CD1c-positive myeloid dendritic cell (primary cell): ENCODE data around the gene NIPAL3.
"Not testable (repeated sequence)": the region's sequence is repeated elsewhere in the genome, so short reads cannot be mapped to it uniquely, and the experiment has no call there.

ENCODE experiments used
- DNase-seq: peaks from one replicate; pipeline ENCODE4 v3.0.0-alpha.2; 2016; ENCODE audit errors: extremely low spot score

NIPAL3 gene

DNA sequence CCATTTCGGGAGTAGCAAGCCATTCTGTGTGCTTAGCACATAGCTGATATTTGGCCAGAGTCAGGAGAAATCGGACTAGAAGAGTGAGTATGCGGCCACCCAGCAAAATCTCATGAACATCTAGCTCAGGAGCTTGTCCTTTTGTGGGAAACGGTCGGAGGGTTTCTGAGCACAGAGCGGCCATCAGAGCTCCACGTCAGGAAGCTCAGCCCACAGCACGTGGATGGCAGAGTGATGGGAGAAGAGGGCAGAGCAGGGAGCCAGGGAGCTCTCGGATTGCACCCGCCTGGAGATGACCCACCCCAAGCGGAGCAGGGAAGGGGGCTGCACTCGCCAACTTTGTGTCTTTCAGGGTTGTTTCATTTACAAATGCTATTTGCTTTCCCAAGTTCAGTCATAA is 100.9 kb downstream of the NIPAL3 start:
- no peak for DNase-seq

DNA sequence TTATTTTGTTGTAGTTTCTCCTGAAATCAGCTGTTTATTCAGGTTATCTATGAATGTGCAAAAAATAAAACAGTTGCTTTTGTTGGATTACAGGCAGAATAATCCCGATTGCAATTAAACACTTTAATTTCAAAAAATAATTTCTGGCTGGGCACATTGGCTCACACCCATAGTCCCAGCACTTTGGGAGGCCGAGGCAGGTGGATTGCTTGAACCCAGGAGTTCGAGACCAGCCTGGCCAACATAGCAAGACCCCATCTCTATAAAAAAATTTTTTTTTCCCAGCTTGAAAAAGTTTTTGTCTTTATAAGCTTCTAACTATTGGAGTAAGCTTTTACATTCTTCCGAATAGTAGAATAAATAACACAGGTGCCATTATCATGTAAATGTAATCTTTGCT is 102.3 kb downstream of the NIPAL3 start:
- DNase-seq, result no peak

GRCh38 chr1:24520282-24520681 is 104.7 kb downstream of the NIPAL3 start:
- not testable (repeated sequence) for DNase-seq
